ENCODE measurements around the gene FAM210A. TPM values are rescaled to one million over a fixed set of nuclear protein-coding genes. Genes with fewer than 3 reads are reported as not detected.

FAM210A gene
- polyA plus RNA-seq, 1 donor (not counting 4 experiments of a cell fraction or from before 2014, with no cell fraction given) = 31.7 TPM

DNA sequence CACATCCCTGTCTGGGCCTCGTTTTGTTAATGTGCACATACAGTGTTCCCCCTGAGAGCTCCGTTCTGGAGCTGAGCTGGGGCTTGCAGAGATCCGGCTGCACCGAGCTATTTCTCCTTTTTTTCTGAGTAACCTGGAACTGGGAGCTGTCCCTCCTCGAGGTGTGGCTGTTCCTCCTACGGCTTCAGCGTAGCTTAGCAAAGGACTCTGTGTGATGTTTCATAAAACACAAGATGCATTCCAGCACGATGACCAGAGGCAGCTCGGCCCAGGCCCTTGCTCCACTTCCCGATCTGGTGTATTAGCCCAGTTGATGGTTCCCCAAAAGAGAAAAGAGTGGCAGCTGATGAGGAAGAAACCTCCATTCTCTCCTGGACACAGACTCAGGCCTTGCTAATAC, 103.0 kb downstream of the FAM210A start:
- Histone ChIP-seq H3K36me3 (ENCODE audit: control insufficient read depth in 2 of 2, extremely low read depth in 1 of 2, insufficient read depth in 2 of 2, low read length in 2 of 2) (no peaks in the 10 kb centered on the region), H2AFZ (ENCODE audit: control insufficient read depth, low read length) (no peak overlapping the region), H3K4me3 (ENCODE audit: control insufficient read depth in 2 of 3, extremely low read depth in 1 of 3, insufficient read depth in 2 of 3, low read depth in 1 of 3, low read length in 3 of 3) (no peak overlapping the region), H4K20me1 (ENCODE audit: control insufficient read depth, extremely low read depth, insufficient read depth, low read length) (no peaks in the 10 kb centered on the region), H3K27me3 (ENCODE audit: control insufficient read depth, extremely low read depth, insufficient read depth, low read length) (no peaks in the 10 kb centered on the region), H3K9ac (ENCODE audit: control insufficient read depth, extremely low read depth, insufficient read depth, low read length) (no peak overlapping the region), H3K9me1 (ENCODE audit: control insufficient read depth, extremely low read depth, insufficient read depth, low read length) (no peaks in the 10 kb centered on the region), H3K9me3 (ENCODE audit: control insufficient read depth, low read depth, low read length) (no peaks in the 10 kb centered on the region), H3K27ac (ENCODE audit: control insufficient read depth, insufficient read depth, low read length) (no peak overlapping the region), H3K4me1 (ENCODE audit: control insufficient read depth, extremely low read depth, insufficient read depth, low read length) (no peaks in the 10 kb centered on the region), H3K79me2 (ENCODE audit: control insufficient read depth, insufficient read depth, low read length) (no peaks in the 10 kb centered on the region), H3K4me2 (ENCODE audit: control insufficient read depth, extremely low read depth, insufficient read depth, low read depth, low read length) (no peak overlapping the region)
- TF ChIP-seq, protein P1, sequence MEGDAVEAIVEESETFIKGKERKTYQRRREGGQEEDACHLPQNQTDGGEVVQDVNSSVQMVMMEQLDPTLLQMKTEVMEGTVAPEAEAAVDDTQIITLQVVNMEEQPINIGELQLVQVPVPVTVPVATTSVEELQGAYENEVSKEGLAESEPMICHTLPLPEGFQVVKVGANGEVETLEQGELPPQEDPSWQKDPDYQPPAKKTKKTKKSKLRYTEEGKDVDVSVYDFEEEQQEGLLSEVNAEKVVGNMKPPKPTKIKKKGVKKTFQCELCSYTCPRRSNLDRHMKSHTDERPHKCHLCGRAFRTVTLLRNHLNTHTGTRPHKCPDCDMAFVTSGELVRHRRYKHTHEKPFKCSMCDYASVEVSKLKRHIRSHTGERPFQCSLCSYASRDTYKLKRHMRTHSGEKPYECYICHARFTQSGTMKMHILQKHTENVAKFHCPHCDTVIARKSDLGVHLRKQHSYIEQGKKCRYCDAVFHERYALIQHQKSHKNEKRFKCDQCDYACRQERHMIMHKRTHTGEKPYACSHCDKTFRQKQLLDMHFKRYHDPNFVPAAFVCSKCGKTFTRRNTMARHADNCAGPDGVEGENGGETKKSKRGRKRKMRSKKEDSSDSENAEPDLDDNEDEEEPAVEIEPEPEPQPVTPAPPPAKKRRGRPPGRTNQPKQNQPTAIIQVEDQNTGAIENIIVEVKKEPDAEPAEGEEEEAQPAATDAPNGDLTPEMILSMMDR (optimal IDR thresholded peaks at IDR 0.05 in 1 of 3, IDR thresholded peaks at IDR 0.05 in 1 of 3, conservative IDR thresholded peaks at IDR 0.05 in 1 of 3; ENCODE audit: extremely low read depth in 1 of 3, insufficient read depth in 2 of 3, low read length in 3 of 3) = no peak
- no peak for TF ChIP-seq EZH2 (IDR thresholded peaks at IDR 0.05; ENCODE audit: low read length)
- no peak for DNase-seq (ENCODE audit: low read depth, low spot score)
- FAIRE-seq = no peak
- dilution Hi-C loops (cut with MboI; ENCODE audit: extremely low pct_ligation_motif_present, low sequenced_read_pairs) = no loop called here

DNA sequence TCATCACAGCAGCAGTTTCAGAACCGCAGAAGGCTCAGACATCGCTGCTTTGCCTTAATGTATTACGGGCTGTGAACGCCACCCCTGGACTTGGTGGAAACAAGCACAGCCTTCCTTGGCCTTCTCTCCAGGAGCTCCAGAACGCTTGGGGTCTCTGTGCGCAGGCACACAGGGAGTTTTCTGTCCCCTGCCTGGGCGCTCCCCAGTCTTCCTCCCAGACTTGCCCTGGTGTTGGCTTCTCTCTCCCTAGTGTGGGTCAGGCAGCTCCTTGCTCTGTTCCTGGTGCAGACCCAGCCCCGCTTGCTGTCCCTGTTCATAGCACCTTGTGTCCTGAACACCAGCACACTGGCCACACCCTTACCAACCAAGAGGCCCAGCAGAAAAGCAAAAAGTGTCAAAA, 103.6 kb downstream of the FAM210A start:
- no peaks in the 10 kb centered on the region for H3K4me1 ChIP-seq (ENCODE audit: control insufficient read depth, extremely low read depth, insufficient read depth, low read length)
- TF ChIP-seq EZH2 (IDR thresholded peaks at IDR 0.05; ENCODE audit: low read length) = no peak
- TF ChIP-seq, protein P1 (optimal IDR thresholded peaks at IDR 0.05 in 1 of 3, IDR thresholded peaks at IDR 0.05 in 1 of 3, conservative IDR thresholded peaks at IDR 0.05 in 1 of 3; ENCODE audit: extremely low read depth in 1 of 3, insufficient read depth in 2 of 3, low read length in 3 of 3) = no peak
- no peak for FAIRE-seq
- no peak for DNase-seq (ENCODE audit: low read depth, low spot score)
- H3K9ac ChIP-seq (ENCODE audit: control insufficient read depth, extremely low read depth, insufficient read depth, low read length) = no peak overlapping the region
- H3K27ac ChIP-seq (ENCODE audit: control insufficient read depth, insufficient read depth, low read length) = no peak overlapping the region
- H3K79me2 ChIP-seq (ENCODE audit: control insufficient read depth, insufficient read depth, low read length) = no peaks in the 10 kb centered on the region
- H3K9me3 ChIP-seq (ENCODE audit: control insufficient read depth, low read depth, low read length) = no peaks in the 10 kb centered on the region
- no peaks in the 10 kb centered on the region for H3K27me3 ChIP-seq (ENCODE audit: control insufficient read depth, extremely low read depth, insufficient read depth, low read length)
- no peak overlapping the region for H3K4me3 ChIP-seq (ENCODE audit: control insufficient read depth in 2 of 3, extremely low read depth in 1 of 3, insufficient read depth in 2 of 3, low read depth in 1 of 3, low read length in 3 of 3)
- H3K9me1 ChIP-seq (ENCODE audit: control insufficient read depth, extremely low read depth, insufficient read depth, low read length) = no peaks in the 10 kb centered on the region
- no peaks in the 10 kb centered on the region for H4K20me1 ChIP-seq (ENCODE audit: control insufficient read depth, extremely low read depth, insufficient read depth, low read length)
- no peaks in the 10 kb centered on the region for H3K36me3 ChIP-seq (ENCODE audit: control insufficient read depth in 2 of 2, extremely low read depth in 1 of 2, insufficient read depth in 2 of 2, low read length in 2 of 2)
- H3K4me2 ChIP-seq (ENCODE audit: control insufficient read depth, extremely low read depth, insufficient read depth, low read depth, low read length) = no peak overlapping the region
- no peak overlapping the region for H2AFZ ChIP-seq (ENCODE audit: control insufficient read depth, low read length)
- dilution Hi-C loops (cut with MboI; ENCODE audit: extremely low pct_ligation_motif_present, low sequenced_read_pairs) = no loop called here

All from keratinocyte (primary cell).